ENCODE data around the gene BATF2. TPM values are rescaled to one million over a fixed set of nuclear protein-coding genes. Genes with fewer than 3 reads are reported as not detected.

Gene BATF2
- total RNA-seq, 1 experiment from 2014 or later: 0.72 TPM

DNA sequence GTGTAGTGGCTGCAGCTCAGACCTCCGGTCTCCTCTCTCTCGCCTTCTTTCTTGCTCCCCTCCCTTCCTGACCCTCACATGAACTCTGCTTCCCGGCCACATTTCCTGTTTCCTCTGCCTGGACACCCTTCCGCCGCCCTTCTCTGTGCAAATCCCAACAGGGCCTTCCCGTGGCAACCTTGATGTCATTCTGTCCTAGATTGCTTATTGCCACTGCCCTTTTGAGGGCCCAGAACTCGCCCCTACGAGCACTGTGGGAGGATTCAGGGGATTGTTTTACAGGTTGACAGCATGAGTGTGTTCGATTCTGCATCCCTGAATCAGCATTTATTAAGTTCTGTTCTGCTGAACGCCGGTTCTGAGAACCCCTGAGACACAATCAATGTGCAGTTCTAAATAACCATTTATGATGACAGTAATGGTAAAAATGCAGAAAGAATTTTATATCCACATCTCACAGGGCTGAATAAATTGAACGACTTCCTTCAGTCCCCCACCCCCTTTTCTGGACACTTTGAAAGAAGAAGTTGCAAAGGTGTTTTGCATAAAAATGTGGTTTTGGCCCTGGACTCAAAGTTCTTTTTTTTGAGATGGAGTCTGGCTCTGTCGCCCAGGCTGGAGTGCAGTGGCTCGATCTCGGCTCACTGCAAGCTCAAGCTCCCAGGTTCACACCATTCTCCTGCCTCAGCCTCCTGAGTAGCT, 6.4 kb downstream of the BATF2 start:
- H3K18ac ChIP-seq (ENCODE audit: insufficient read length, low read depth, low read length): no peak overlapping the region
- H3K79me1 ChIP-seq (ENCODE audit: insufficient read depth, low read depth, low read length, poor library complexity, severe bottlenecking): no peaks in the 10 kb centered on the region
- no peak overlapping the region for H2BK5ac ChIP-seq (ENCODE audit: insufficient read length, low read length)
- H4K5ac ChIP-seq (ENCODE audit: insufficient read length, low read depth, low read length): no peak overlapping the region
- H3K4me1 ChIP-seq (ENCODE audit: insufficient read depth, low read length): no peaks in the 10 kb centered on the region
- TF ChIP-seq, protein P1, sequence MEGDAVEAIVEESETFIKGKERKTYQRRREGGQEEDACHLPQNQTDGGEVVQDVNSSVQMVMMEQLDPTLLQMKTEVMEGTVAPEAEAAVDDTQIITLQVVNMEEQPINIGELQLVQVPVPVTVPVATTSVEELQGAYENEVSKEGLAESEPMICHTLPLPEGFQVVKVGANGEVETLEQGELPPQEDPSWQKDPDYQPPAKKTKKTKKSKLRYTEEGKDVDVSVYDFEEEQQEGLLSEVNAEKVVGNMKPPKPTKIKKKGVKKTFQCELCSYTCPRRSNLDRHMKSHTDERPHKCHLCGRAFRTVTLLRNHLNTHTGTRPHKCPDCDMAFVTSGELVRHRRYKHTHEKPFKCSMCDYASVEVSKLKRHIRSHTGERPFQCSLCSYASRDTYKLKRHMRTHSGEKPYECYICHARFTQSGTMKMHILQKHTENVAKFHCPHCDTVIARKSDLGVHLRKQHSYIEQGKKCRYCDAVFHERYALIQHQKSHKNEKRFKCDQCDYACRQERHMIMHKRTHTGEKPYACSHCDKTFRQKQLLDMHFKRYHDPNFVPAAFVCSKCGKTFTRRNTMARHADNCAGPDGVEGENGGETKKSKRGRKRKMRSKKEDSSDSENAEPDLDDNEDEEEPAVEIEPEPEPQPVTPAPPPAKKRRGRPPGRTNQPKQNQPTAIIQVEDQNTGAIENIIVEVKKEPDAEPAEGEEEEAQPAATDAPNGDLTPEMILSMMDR (conservative IDR thresholded peaks at IDR 0.05): no peak
- no peak overlapping the region for H2BK15ac ChIP-seq (ENCODE audit: low read depth, low read length)
- H3K27me3 Mint-ChIP-seq (ENCODE audit: low read depth): no peaks in the 10 kb centered on the region; the same call in 1 of the 2 replicates
- no peaks in the 10 kb centered on the region for H3K9me3 ChIP-seq (ENCODE audit: control insufficient read depth, low read depth, low read length)
- H3K14ac ChIP-seq (ENCODE audit: insufficient read depth, low read length): no peak overlapping the region
- no peak overlapping the region for H2BK120ac ChIP-seq (ENCODE audit: low read depth, low read length, poor library complexity, severe bottlenecking)
- no CpG with 5 or more reads among the region's 15 CpGs for WGBS (ENCODE audit: extremely low coverage, insufficient read length, low lambda C conversion rate)
- no peak overlapping the region; a peak in 1 of 5 replicates for H3K4me3 Mint-ChIP-seq
- no peaks in the 10 kb centered on the region for H3K27me3 ChIP-seq (ENCODE audit: insufficient read depth, low read length)
- H2BK12ac ChIP-seq (ENCODE audit: insufficient read length, low read depth, low read length): no peak overlapping the region
- no peak overlapping the region; a peak in 1 of 7 replicates for H3K27ac Mint-ChIP-seq
- H3K79me2 ChIP-seq (ENCODE audit: insufficient read depth, low read length): no peaks in the 10 kb centered on the region
- no peak overlapping the region for H3K23ac ChIP-seq (ENCODE audit: insufficient read length, low read depth, low read length)
- no peaks in the 10 kb centered on the region for H3K9me3 Mint-ChIP-seq
- no peak overlapping the region for H3K4me2 ChIP-seq (ENCODE audit: insufficient read depth, insufficient read length, low read length)
- no peak overlapping the region for H3T11ph ChIP-seq (ENCODE audit: low read length)
- no peak overlapping the region for H2AFZ ChIP-seq (ENCODE audit: low read length)
- no peaks in the 10 kb centered on the region for H4K20me1 ChIP-seq (ENCODE audit: control insufficient read depth, insufficient read depth, insufficient read length)
- no peak overlapping the region for H2AK5ac ChIP-seq (ENCODE audit: insufficient read length, low read length)
- no peak overlapping the region for H3K27ac ChIP-seq (ENCODE audit: insufficient read length, low read depth, low read length)
- H4K91ac ChIP-seq (ENCODE audit: insufficient read length, low read depth, low read length): no peak overlapping the region
- H3K9ac ChIP-seq (ENCODE audit: extremely low read depth, insufficient read length, low read length): no peak overlapping the region
- no peak overlapping the region for H3K56ac ChIP-seq (ENCODE audit: insufficient read length, low read depth, low read length)
- H2BK20ac ChIP-seq (ENCODE audit: low read depth, low read length, poor library complexity, severe bottlenecking): no peak overlapping the region
- H3K23me2 ChIP-seq (ENCODE audit: insufficient read length, low read depth, low read length, poor library complexity, severe bottlenecking): no peaks in the 10 kb centered on the region
- H4K8ac ChIP-seq (replicated peaks; ENCODE audit: insufficient read length, low read depth, low read length): no peak overlapping the region
- no peaks in the 10 kb centered on the region for H3K36me3 Mint-ChIP-seq (ENCODE audit: insufficient read depth in 1 of 3, low read depth in 3 of 3)
- no peak for DNase-seq
- H3K4me1 Mint-ChIP-seq: no peaks in the 10 kb centered on the region
- no peak overlapping the region for H3K4ac ChIP-seq (ENCODE audit: low read depth, low read length)

All from H9 (cell line).